ENCODE data around the gene WWOX. TPM values are rescaled to one million over a fixed set of nuclear protein-coding genes. Genes with fewer than 3 reads are reported as not detected.
A peak's percentile ranks its signal among the peaks of the same experiment; 100 is the strongest.

Gene WWOX
- total RNA-seq, 1 experiment from 2014 or later: 15.6 TPM

- Histone ChIP-seq H2AFZ (ENCODE audit: low read length) (no peak overlapping the region), H3K4ac (ENCODE audit: low read depth, low read length) (no peak overlapping the region), H3K79me1 (ENCODE audit: insufficient read depth, low read depth, low read length, poor library complexity, severe bottlenecking) (no peaks in the 10 kb centered on the region), H3K27me3 (ENCODE audit: insufficient read depth, low read length) (no peaks in the 10 kb centered on the region), H2BK5ac (ENCODE audit: insufficient read length, low read length) (no peak overlapping the region), H4K5ac (ENCODE audit: insufficient read length, low read depth, low read length) (no peak overlapping the region), H3K79me2 (ENCODE audit: insufficient read depth, low read length) (no peaks in the 10 kb centered on the region), H3K23me2 (ENCODE audit: insufficient read length, low read depth, low read length, poor library complexity, severe bottlenecking) (no peaks in the 10 kb centered on the region), H3K9me3 (ENCODE audit: control insufficient read depth, low read depth, low read length) (no peaks in the 10 kb centered on the region), H4K8ac (replicated peaks; ENCODE audit: insufficient read length, low read depth, low read length) (no peak overlapping the region), H3K18ac (ENCODE audit: insufficient read length, low read depth, low read length) (no peak overlapping the region), H3K27ac (ENCODE audit: insufficient read length, low read depth, low read length) (no peak overlapping the region), H4K20me1 (ENCODE audit: control insufficient read depth, insufficient read depth, insufficient read length) (no peaks in the 10 kb centered on the region), H3K56ac (ENCODE audit: insufficient read length, low read depth, low read length) (no peak overlapping the region), H2BK12ac (ENCODE audit: insufficient read length, low read depth, low read length) (no peak overlapping the region), H3K9ac (ENCODE audit: extremely low read depth, insufficient read length, low read length) (no peak overlapping the region), H3K14ac (ENCODE audit: insufficient read depth, low read length) (no peak overlapping the region), H3T11ph (ENCODE audit: low read length) (no peak overlapping the region), H2BK15ac (ENCODE audit: low read depth, low read length) (no peak overlapping the region), H2AK5ac (ENCODE audit: insufficient read length, low read length) (no peak overlapping the region), H3K23ac (ENCODE audit: insufficient read length, low read depth, low read length) (no peak overlapping the region), H4K91ac (ENCODE audit: insufficient read length, low read depth, low read length) (no peak overlapping the region), H3K4me1 (ENCODE audit: insufficient read depth, low read length) (no peaks in the 10 kb centered on the region), H3K4me2 (ENCODE audit: insufficient read depth, insufficient read length, low read length) (no peak overlapping the region), H2BK20ac (ENCODE audit: low read depth, low read length, poor library complexity, severe bottlenecking) (no peak overlapping the region), H2BK120ac (ENCODE audit: low read depth, low read length, poor library complexity, severe bottlenecking) (no peak overlapping the region)
- H3K9me3 Mint-ChIP-seq: no peaks in the 10 kb centered on the region; a peak in 1 of 5 replicates
- peak overlapping the region in 1 of 3 experiments; percentile 12; a peak in 1 of 7 replicates for H3K27ac Mint-ChIP-seq
- no peak for DNase-seq
- H3K4me1 Mint-ChIP-seq: no peaks in the 10 kb centered on the region
- no peak for TF ChIP-seq CTCF (conservative IDR thresholded peaks at IDR 0.05)
- no CpG with 5 or more reads among the region's 2 CpGs for WGBS (ENCODE audit: extremely low coverage, insufficient read length, low lambda C conversion rate)
- H3K36me3 Mint-ChIP-seq (ENCODE audit: insufficient read depth in 1 of 3, low read depth in 3 of 3): no peaks in the 10 kb centered on the region
- no peak overlapping the region for H3K4me3 Mint-ChIP-seq
- no peaks in the 10 kb centered on the region; the same call in 1 of the 2 replicates for H3K27me3 Mint-ChIP-seq (ENCODE audit: low read depth)
These were observed 716.3 kb downstream of the WWOX start for GRCh38 chr16:78815713-78816112.
